GM12891 (cell line): ENCODE data around the gene ZNF22.

Experiments
- POLR2A ChIP-seq: IDR thresholded peaks from 2 replicates; pipeline ENCODE4 v1.6.1; 2011; ENCODE audit warnings: low read depth, low read length, control low read depth
- SPI1 ChIP-seq: IDR thresholded peaks from 2 replicates; pipeline ENCODE4 v1.6.1; 2011; ENCODE audit warnings: low read depth, low read length, control low read depth
- TAF1 ChIP-seq: IDR thresholded peaks from 2 replicates; pipeline ENCODE4 v1.6.1; 2011; ENCODE audit warnings: low read depth, low read length, control low read depth

GRCh38 chr10:44990302-44990655, 10.4 kb upstream of the ZNF22 start:
- TF ChIP-seq TAF1 (no peak), POLR2A (no peak), SPI1 (no peak)
